ENCODE results near the gene C1orf159. TPM values are rescaled to one million over a fixed set of nuclear protein-coding genes. Genes with fewer than 3 reads are reported as not detected.
A peak's percentile ranks its signal among the peaks of the same experiment; 100 is the strongest.

Gene C1orf159
- total and polyA plus RNA-seq, 2 of the 8 experiments (the other 6 are each of a cell fraction or from before 2014, with no cell fraction given): 10.0 to 10.9 TPM

GRCh38 chr1:1164361-1164700 lies 48.4 kb upstream of the C1orf159 start:
- peak overlapping the region; percentile 19 to 23; a peak in 2 of 4 replicates for H3K4me2 ChIP-seq (ENCODE audit: insufficient read depth in 1 of 2, low read depth in 2 of 2, low read length in 2 of 2)
- H3K27me3 ChIP-seq (replicated peaks in 1 of 4; ENCODE audit: control insufficient read depth in 3 of 4, extremely low read depth in 1 of 4, insufficient read depth in 3 of 4, low read length in 3 of 4): no peaks in the 10 kb centered on the region
- no peak overlapping the region for H2BK5ac ChIP-seq (ENCODE audit: low read depth, low read length)
- H4K20me1 ChIP-seq (replicated peaks in 1 of 2; ENCODE audit: control insufficient read depth in 1 of 2, insufficient read depth in 2 of 2, low read length in 2 of 2): no peaks in the 10 kb centered on the region
- H3K79me2 ChIP-seq (ENCODE audit: control insufficient read depth in 1 of 2, insufficient read depth in 2 of 2, low read length in 2 of 2): no peaks in the 10 kb centered on the region; a peak in 2 of 4 replicates
- POLR2A ChIA-PET (ENCODE audit: partially characterized antibody): interaction anchor here (0.6 to 3.8 kb wide), 6 partner anchors 10 to 150 kb away, joined by 3 to 15 read pairs (median 4); partner anchors contain the start of gene TTLL10
- no peaks in the 10 kb centered on the region for H3K9me3 ChIP-seq (ENCODE audit: insufficient read depth in 2 of 2, low read depth in 1 of 2, low read length in 1 of 2)
- 0 out of 2 replicates have a peak overlapping the region, but pooled peaks have one; percentile 35 for H3K27ac ChIP-seq (ENCODE audit: low read depth, low read length)
- peak overlapping the region; percentile 27 for H3K4ac ChIP-seq (replicated peaks; ENCODE audit: insufficient read length, low read depth, low read length)
- H4K8ac ChIP-seq (ENCODE audit: extremely low read depth, insufficient read depth, low read length): peak overlapping the region; percentile 72; the same call in 1 of the 2 replicates
- 76% methylated on average over 23 of the region's 26 CpGs; no CpG with 5 or more reads in 1 of the 2 experiments for WGBS, 2 experiments (ENCODE audit: extremely low coverage in 1 of 2, insufficient coverage in 1 of 2, insufficient read length in 1 of 2, insufficient replicate concordance in 2 of 2, low coverage in 1 of 2, low lambda C conversion rate in 2 of 2, missing lambda C conversion rate in 1 of 2)
- H2BK15ac ChIP-seq (ENCODE audit: low read length): peak overlapping the region; percentile 72; the same call in 1 of the 2 replicates
- no peak overlapping the region for H2BK20ac ChIP-seq (ENCODE audit: low read length)
- peaks cover 8% of the 10 kb centered on the region; the same call in 1 of the 2 replicates for H3K23me2 ChIP-seq (ENCODE audit: low read depth, low read length)
- H2BK120ac ChIP-seq (replicated peaks; ENCODE audit: low read depth, low read length): no peak overlapping the region
- H3K79me1 ChIP-seq (ENCODE audit: low read depth, low read length): no peaks in the 10 kb centered on the region; the same call in 1 of the 2 replicates
- FAIRE-seq (no peak), DNase-seq (ENCODE audit: low read depth in 1 of 2, low spot score in 2 of 2) (no peak)
- H3K23ac ChIP-seq (ENCODE audit: insufficient read length): no peak overlapping the region
- H2AFZ ChIP-seq (ENCODE audit: low read length): no peak overlapping the region
- H3K9ac ChIP-seq (replicated peaks in 1 of 4; ENCODE audit: extremely low read depth in 1 of 4, low read depth in 3 of 4, low read length in 3 of 4): no peak overlapping the region
- no peak overlapping the region for H2BK12ac ChIP-seq (ENCODE audit: low read depth, low read length)
- H4K91ac ChIP-seq (replicated peaks; ENCODE audit: insufficient read length, low read length): peak overlapping the region; percentile 95
- peak overlapping the region; percentile 83 for H3K18ac ChIP-seq (ENCODE audit: extremely low read depth, low read length)
- TF ChIP-seq KDM5A (IDR thresholded peaks at IDR 0.05; ENCODE audit: low read length) (no peak), USF2 (IDR thresholded peaks at IDR 0.05; ENCODE audit: low read length) (no peak), TBP (IDR thresholded peaks at IDR 0.05; ENCODE audit: low read depth, low read length) (0 out of 2 replicates have a peak, but pooled peaks have one; percentile 30), YY1 (IDR thresholded peaks at IDR 0.05; ENCODE audit: low read depth, low read length) (peak; percentile 44; the same call in 1 of the 2 replicates), KDM4A (IDR thresholded peaks at IDR 0.05; ENCODE audit: low read depth, low read length, severe bottlenecking) (peak; percentile 16), MAFK (IDR thresholded peaks at IDR 0.05; ENCODE audit: low read depth, low read length) (no peak), POLR2A (IDR thresholded peaks at IDR 0.05; ENCODE audit: control extremely low read depth in 1 of 2, low read depth in 2 of 2, low read length in 2 of 2) (no peak)
- H4K5ac ChIP-seq (ENCODE audit: insufficient read length, low read depth, low read length): no peak overlapping the region
- peak overlapping the region in 2 of 4 experiments; percentile 10 to 25; a peak in 2 of 8 replicates for H3K4me3 ChIP-seq (ENCODE audit: extremely low read depth in 1 of 4, insufficient read depth in 2 of 4, low read depth in 3 of 4, low read length in 4 of 4)
- no peak overlapping the region for H3K14ac ChIP-seq (ENCODE audit: insufficient read length)
- H3K56ac ChIP-seq (replicated peaks; ENCODE audit: insufficient read length, low read depth, low read length): no peak overlapping the region
- CTCF ChIA-PET (ENCODE audit: partially characterized antibody): interaction anchor here (0.6 to 1.7 kb wide), 9 partner anchors 9 to 138 kb away, joined by 3 to 8 read pairs (median 3); no protein-coding TSS in a partner anchor
- no peak overlapping the region for H2AK5ac ChIP-seq (ENCODE audit: low read depth, low read length)
- no peaks in the 10 kb centered on the region for H3K36me3 ChIP-seq (ENCODE audit: control insufficient read depth in 2 of 4, insufficient read depth in 4 of 4, low read length in 3 of 4)
- peaks cover 0 to 34% (median 20%) of the 10 kb centered on the region in 4 experiments; a peak in 6 of 7 replicates for H3K4me1 ChIP-seq (replicated peaks in 1 of 4; ENCODE audit: control insufficient read depth in 3 of 4, insufficient read depth in 4 of 4, low read length in 3 of 4)

Measured in H1 (cell line).